Measurements from ENCODE around the gene ENO4.
A peak's percentile ranks its signal among the peaks of the same experiment; 100 is the strongest.

ENO4 gene, protein sequence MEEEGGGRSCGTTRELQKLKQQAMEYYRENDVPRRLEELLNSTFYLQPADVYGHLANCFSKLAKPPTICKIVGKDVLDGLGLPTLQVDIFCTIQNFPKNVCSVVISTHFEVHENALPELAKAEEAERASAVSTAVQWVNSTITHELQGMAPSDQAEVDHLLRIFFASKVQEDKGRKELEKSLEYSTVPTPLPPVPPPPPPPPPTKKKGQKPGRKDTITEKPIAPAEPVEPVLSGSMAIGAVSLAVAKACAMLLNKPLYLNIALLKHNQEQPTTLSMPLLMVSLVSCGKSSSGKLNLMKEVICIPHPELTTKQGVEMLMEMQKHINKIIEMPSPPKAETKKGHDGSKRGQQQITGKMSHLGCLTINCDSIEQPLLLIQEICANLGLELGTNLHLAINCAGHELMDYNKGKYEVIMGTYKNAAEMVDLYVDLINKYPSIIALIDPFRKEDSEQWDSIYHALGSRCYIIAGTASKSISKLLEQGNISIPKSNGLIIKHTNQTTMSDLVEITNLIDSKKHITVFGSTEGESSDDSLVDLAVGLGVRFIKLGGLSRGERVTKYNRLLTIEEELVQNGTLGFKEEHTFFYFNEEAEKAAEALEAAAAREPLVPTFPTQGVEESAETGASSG

DNA sequence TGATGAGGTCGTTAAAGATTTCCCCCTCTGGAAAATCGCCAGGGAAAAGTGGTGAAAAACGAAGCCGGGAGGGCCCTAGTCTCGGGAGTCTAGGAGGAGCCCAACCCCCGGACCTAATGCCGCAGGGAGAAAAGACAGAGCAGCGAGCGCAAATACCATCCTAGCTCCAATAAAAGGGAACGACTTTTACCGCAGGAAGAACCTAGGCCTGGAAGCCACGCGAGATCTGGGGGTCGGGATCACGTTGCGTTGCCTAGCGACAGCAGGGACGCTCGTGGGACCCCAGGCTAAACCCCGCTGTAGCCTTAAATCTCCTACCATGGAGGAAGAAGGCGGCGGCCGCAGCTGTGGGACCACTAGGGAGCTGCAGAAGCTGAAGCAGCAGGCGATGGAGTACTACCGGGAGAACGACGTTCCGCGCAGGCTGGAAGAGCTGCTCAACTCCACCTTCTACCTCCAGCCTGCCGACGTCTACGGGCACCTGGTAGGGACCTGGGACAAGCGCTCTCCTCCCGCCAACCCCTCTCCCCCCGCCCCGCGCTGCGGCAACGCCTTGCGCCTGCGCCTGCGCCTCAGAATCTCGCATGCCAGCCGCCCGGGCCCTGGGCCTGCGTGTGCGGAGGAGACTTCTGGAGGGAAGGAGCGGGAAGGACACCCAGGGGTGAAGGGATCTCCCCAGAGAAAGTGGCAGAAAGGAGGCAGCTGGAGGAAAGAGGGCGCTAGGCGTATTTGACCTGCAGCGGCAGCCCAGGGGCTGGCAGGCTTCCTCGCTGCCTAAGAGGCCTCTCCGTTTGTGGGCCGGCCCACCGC, at the start of gene ENO4:
Gene ENO4, plus strand, starts transcription at position 252 of the 810 bp plus-strand sequence. Its CDS starts 68 bp downstream, at position 320.
- peak; percentile 70 for DNase-seq

DNA sequence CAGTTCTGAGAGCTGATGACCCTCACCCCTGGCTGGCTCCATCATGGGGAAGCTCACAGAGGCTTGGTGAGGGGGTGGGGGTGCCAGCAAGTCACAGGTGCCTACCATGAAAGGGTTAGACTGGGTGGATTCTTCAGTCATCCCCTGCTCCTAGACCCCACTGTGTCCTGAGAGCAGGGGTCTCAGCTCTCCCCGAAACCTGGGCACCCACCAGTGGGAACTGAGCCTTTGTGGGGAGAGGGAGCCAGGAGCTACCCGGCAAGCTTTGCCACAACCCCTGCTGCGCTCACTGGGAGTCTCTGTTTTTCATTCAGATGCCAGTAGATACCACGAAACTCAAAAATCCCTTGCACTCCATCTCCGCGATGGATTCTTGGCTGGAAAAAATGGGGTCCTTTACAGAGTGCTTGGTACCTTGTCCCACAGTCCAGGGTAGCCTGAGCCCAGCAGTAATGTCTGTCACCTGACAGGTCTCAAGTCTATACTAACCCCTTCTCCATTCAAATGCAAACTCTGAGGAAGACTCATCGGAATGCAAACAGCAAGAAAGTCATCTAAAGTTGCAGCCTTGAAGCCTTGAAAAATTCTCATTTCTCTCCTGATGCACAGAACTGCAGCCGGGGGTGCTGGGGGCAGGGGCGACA, 48.9 kb upstream of the ENO4 start:
- no peak for DNase-seq

DNA sequence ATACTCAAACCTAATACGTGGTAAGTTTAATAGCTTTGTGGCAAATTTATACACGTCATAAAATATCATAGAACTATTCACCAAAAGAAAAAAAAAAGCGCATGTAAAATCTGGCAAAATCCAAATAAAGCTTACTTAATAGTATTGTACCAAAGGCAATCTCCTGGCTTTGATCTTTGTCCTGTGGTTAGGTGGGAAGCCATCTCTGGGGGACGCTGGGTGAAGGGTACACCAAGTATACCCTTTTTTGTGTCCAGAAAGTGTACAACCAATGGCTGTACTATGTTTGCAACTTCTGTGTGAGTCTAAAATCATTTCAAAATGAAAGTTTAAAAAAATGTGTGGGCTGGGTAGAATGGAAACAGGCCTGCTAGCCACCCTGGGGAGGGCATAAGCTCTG, 47.6 kb upstream of the ENO4 start:
- DNase-seq: no peak

DNA sequence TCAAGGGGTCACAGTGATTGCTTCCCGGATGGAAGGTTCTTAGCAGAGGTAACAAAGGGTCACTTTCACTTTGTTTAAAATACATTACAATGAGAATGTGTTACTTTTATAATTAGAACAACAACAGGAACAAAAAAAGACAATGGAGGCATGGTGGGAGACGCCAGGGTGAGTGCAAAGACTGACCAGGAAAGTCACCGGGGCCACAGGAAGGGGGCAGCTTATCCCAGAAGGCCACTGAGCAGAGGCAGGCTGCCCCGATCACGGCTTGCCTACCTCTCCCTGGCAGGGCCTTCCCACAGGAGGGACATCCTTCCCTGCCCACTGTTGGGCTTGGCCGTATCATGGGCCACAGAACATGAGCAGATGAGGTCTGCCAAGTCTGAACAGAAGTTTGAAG, 46.8 kb upstream of the ENO4 start:
- DNase-seq: no peak

DNA sequence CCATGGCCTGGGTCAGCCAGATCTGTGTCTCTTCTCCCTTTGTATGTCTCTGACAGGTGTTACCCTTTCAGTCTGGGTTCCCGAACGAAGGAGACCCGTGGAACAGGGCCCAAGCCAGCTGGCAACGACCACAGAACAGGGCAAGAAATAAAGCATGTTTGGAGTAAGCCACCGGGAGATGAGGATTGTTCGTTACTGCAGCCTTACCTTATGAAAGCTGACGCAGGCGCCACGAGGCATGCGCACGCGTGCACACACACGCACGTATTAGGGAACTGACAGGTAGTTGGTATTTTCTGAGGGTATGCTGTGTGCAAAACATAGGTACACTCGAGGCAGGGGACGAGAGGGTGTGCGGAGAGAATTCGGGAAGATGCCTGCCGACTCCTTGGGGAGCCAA, 46.4 kb upstream of the ENO4 start:
- no peak for DNase-seq

DNA sequence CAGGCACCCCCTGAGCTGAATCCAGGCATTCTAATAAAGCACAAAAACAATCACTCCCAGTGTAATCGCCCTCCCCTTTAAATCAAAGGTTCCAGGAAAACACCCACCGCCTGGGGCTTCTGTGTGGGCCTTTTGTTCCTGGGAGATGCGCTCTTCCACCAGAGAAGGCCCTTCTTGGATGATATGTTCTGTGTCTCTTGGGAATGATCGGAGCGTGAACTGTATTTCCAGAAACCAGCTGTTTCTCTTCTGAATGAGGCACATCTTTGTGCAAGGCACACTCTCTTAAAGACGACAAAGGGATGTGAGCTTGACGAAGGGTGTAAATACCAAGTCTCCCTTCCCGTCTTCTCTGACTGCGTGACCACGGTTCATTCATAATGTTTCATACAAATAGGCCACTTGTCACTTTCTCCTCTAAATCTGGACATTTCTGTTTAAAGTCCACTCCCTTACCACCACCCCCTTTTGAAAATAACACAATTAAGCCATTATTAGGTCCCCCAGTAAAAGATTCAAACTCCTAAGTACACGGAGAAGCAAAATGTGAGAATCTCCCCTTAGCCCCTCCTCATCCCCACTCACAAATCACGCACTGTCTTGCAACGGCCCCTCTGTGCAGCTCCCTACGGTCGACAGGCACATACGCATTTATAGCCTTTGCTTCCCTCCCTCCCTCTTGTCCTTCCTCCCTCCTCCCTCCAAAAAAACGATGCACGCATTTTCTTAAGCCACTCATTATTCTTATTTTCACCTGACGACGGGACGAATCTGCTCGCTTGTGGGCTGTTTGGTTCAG, 45.6 kb upstream of the ENO4 start:
- no peak for DNase-seq

DNA sequence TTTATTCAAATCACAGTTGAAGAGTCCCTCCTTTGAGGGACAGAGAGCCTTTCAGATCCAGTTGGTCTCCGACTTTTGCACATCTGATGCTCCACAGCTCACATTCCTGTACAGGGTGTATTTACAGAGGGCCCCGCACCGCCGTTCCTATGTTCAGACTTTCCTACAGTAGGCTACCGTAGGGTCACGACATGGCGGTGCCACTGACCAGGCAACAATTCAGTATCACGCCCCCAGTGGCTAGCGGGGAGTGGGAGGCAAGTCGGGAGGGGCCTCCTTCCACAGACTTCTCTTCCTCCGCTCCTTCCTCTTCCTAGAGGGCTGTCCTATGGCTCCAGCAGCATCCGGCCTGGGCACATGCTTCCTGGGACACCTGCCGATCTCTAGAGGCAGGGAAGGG, 40.6 kb upstream of the ENO4 start:
- DNase-seq: no peak

DNA sequence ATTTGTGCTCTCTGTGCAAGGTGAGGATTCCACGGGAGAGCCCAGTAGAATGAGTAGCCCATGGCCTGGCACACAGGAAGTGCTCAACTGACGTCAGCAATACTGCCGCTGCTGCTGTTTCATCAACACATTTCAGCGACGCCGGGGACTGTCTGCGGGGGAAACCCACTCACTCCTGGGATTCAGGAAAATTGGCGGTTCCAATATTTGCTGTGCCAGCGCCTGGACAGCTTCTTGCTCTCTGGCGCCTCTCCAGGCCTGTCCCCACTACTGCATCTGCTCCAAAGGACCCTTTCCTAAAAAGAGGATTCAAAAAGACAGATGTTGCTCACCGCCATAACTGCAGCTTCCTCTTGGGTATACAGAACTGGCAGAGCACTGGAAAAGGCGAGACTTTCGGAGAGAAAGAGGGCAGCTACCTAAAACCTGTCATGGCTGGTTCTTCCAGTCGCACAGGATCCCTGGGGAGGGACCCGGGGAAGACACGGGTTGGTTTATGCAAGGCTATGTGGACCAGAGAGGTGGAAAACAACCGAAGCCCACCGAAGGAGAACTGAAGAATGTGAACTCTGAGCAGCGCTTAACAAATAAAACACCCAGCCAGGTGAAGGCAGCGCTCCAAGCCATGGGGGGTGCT, 39.7 kb upstream of the ENO4 start:
- DNase-seq: peak; percentile 62

DNA sequence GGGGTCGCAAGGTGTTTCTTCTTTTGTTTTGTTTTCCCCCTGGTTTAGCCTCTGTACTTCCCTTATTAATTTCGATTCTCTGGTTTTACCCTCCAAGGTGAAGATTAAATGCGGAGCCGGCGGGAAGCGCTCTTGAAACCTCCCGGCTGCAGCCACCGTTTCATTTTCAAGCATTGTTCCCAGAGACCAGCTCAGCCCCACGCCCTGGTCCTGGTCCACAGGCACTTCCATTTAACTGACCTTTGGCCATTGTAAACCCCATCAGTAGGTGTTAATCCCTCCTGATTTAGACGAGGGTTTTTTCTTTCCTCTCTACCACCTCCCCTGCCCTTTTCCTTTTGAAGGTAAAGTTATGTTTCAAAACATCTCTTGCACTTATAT, 39.2 kb upstream of the ENO4 start:
- no peak for DNase-seq

DNA sequence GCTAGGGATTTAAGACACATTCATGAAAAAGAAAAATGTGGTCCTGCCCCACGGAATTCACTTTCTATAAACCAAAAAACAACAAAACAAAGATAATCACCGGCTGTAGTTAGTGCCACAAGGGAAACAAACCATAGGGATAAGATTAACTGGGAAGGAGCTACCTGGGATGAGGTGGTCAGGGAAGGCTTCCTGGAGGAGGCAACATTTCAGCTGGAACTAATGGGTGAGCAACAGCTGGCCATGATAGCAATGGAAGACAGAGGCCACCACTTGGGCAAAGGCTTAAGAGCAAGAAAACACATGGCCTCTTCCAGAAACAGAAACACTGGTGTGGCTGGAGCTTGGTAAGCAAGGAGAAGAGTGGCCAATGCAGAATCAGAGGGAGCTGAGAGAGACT, 38.4 kb upstream of the ENO4 start:
- no peak for DNase-seq

DNA sequence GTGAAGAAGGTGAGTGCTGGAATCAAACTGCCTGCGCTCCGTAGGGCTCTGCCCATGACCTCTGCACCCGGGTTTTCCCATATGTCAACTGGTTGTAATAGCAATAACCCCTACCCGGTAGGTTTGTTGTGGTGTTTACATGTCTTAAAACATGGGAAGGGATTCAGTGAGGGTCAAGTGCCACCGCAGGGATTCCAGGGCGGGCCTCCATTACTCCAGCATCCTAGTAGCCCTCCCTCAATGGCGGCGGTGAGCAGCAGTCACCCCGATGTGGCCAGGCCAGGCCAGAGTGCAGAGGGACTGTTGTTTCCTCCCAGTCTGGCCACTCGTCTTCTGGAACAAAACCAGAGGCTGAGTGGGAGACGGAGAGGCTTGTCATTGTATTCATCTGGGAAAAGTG, 37.6 kb upstream of the ENO4 start:
- no peak for DNase-seq

DNA sequence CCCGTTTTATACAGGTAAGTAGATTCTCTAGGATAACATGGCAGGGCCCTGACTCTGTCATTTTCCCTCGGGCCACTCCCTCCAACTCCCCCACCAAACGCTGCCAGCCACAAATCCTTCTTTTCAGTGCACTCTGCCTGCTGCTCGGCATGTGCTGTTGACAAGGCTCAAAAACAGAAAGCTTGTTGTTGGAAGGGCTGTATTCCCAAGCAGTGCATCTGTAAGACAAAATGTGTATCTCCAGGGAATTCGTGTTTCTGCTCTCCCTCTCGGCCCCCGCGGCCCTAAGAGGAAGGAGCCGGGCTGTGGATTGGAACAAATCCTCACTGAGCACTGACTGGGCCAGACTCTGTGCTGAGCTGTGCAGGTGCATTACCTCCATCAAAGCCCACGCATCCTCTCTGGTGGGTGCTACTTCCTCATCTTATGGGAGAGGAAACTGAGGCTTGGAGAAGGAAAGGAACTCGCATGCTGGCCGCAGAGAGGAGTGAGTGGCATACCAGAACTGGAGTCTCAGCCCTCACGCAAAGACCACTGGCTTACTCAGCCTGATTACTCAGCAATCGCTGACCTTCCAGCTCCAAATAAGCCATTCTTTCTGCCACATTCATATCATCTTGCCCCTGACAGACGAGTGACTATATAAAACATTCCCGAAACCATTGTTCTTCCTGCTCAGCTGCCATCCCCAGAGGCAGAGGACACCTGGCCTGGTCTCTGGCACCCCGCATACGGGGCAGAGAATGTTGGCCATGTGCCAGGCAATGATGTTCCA, 33.5 kb upstream of the ENO4 start:
- no peak for DNase-seq

DNA sequence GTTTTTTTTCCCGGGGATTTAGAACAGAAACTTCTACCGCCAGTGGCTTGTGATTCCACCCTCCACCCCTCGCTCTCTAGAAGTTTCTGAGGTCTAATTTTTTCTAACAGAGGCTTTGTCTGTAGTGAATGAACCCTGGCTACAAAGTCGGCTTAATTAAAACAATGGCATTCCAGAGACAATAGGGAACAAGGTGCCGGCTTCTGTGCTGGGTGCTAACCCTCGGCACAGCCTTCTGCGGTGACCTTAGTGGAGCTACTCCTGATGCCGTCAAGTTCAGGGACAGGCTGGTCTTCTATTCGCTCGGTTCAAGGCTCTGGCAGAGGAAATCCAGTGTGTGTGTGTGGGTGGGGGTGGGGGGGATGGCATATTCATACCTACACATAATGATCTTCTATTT, 32.1 kb upstream of the ENO4 start:
- no peak for DNase-seq

DNA sequence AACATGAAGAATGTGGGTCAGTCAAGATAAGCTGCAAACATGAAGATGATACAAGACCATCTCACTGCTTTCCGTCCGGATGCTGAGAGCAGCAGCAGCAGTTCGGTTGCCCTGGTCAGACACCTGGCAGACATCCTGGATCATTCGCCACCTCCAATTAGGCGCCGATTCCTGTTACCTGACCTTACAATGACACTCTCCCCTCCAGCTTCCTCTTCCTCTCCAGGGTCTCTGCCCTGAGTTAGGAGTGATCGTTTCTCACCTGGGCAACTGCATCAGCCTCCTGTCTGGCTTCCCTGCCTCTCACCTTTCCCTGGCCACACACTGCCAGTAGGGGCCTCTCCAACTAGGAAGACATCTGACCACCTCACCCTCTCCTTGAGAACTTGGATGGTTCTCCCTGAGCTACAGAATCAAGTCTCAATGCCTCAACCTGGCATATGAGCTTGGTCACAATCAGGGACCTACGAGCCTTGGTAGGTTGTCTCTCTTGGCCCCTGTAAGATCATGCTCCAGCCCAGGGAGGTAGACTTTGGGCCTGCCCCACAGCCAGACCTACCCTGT, 31.4 kb upstream of the ENO4 start:
- no peak for DNase-seq

DNA sequence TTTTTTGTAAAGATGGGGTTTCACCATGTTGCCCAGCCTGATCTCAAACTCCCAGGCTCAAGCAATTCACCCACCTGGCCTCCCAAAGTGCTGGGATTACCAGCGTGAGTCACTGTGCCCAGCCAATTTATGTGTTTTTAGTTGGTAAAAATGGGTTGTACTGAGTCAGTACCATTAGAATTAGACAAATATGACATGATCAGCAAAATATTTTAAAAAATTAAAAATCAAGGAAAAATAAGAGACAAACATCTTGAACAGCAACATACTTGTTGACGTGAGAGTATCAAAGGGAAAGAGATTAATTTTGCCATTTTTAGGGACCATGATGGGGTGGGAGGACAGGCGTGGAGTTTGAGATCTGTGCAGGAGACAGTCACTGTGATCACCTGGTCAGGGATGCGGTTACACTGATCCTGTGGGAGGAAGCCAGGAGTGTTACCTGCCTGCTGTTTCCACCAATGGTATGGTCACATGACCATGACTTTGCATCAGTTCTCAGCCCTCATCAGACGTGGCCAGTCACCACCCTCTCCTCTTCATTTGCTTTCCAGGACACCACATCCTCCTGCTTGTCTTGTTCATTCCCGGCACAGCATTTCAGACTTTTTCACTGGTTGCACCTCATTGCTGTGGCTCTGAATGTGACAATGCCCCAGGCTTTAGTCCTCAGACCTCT, 29.2 kb upstream of the ENO4 start:
- no peak for DNase-seq

DNA sequence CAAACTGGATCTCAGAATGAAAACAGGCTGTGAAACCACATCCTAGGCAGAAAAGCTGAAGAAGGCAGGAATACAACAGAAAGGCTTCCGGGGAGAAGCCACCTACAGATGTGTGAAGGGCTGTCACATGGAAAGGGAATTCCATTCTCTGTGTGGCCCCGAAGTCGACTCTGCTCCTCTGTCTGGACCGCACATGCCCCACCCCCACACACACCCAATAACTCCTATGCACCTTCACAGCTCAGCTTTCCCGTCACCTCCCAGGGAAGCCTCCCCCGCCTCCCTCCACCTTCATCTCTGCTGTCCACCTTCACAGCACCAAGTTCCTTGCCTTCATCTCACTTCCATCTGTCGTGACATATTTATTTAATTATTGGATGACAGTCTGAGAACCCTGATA, 23.4 kb upstream of the ENO4 start:
- DNase-seq: no peak

DNA sequence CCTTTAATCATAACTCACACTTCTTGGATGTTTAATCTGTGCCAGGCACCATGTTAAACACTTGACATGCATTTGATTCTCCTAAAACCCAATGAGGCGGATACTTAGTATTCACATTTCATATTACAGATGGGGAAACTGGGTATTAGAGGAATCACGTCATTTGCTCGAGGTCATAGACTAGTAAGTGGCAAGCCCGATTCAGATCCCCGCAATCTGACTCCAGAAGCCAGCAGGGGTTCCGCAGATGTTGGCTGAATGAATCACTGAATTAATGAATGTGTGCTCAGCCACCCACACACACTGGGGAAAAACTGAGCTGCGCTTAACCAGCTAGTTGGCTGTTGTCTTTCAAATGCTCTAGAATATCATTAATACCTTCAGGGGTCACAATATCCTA, 22.5 kb upstream of the ENO4 start:
- no peak for DNase-seq

DNA sequence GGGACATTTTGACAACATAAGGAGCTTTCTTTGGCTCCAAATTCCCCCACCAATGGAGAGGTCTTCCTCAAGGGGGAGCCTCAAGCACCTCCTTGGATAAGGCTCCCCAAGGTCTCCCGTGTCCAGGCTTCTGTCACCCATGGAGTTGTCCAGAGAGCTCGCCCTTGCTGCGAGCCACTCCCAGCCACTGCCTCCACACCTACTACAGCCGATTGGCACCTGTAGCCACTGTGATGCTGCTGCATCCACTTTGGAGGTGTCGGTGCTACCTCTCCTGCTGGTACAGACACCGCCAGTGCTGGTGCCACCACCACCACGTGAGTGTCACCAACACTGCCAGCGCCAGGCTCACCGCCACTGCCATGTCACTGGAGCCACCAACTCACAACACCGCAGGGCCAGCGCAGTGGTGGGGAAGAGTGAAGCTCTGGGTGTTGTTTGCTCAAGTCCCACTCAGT, 22.1 kb upstream of the ENO4 start:
- no peak for DNase-seq

DNA sequence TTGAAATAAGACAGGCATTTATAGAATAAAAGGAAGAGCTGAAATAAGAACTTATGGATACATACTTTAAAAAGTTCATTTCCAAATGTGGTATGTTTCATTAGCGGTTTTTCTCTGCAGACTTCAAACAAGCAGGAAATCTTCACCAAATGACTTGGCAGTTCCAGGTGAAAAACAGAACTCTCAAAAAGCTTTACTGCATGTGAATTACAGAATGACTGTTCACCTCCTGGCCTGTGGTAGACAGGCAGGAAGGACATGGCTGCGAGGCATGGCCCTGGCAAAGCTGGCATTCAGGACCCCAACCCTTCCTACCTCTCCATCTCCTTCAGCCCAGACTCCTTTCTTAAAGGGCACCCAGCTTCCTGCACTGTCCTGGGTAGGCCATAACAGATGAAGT, 21.2 kb upstream of the ENO4 start:
- DNase-seq: no peak

DNA sequence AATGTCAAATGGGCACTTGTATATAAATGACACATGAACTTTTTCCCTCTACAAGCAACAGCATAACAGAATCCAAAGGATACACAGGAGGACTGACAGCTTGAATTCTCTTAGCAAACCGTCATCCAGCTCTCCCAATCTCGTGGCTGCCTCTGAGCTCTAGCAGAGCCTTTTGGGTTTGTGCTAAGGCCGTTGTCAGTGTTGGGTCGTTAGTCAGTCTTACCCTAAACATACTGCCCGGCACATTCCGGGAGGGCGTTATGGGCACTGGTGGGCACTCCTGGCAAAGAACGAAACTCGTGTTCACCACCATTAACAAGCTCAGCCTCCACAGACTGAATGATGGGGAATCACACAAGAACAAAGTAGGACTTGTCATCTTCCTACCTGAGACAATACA, 19.6 kb upstream of the ENO4 start:
- no peak for DNase-seq
